HepG2 (cell line): Measurements from ENCODE around the gene FGD6. TPM values are rescaled to one million over a fixed set of nuclear protein-coding genes. Genes with fewer than 3 reads are reported as not detected.

Experiments used
- ATAC-seq: fragments of 200-7000 bp; cut with Tn5 transposase; 3 replicates; pipeline ENCODE4 v1.9.1; 2020; ENCODE audit warnings: mild to moderate bottlenecking, moderate library complexity
- BruUV-seq: library from RNA; stranded (reverse); fragments of 400-500 nt; replicated peaks from 2 replicates; lab custom pipeline; 2021; lab: Mats Ljungman, UMichigan
- CTCF ChIA-PET: fragments of 300-600 bp; formaldehyde crosslinking; extraction: SDS; loops from one replicate; lab custom pipeline; 2021; ENCODE audit warnings: low total read pairs, inconsistent platforms, low intra/inter-chr PET ratio; lab: Yijun Ruan, JAX
- POLR2A ChIA-PET: fragments of 350-600 bp; sonication (Branson Sonifier 250); formaldehyde crosslinking; loops from one replicate; lab custom pipeline; 2020; ENCODE audit warnings: antibody characterized with exemption, inconsistent platforms; lab: Yijun Ruan, JAX
- DNase-seq: peaks from one replicate; pipeline ENCODE4 v3.0.0-alpha.2; 2015; ENCODE audit warnings: low spot score
- FAIRE-seq: peaks from 3 replicates; lab custom pipeline; 2011; peaks lifted over from hg19 to GRCh38; lab: Jason Lieb, UNC
- H2AFZ ChIP-seq: one replicate; pipeline ENCODE4 v1.6.1; 2011; ENCODE audit warnings: low read length, inconsistent platforms
- H3K27ac ChIP-seq: fragments of 300-600 bp; 3 replicates; pipeline ENCODE4 v1.8.0; 2011; ENCODE audit warnings: mixed run types, mild to moderate bottlenecking, mixed read lengths, low read length, inconsistent platforms; ENCODE audit not compliant: insufficient read depth; ENCODE audit errors: extremely low read length
- H3K27me3 ChIP-seq, 2 experiments: fragments of 200-600 bp in 1 of 2; 2 replicates in 1 of 2; 3 replicates in 1 of 2; pipeline versions ENCODE4 v1.6.0 to v1.8.0; 2011; ENCODE audit warnings: low read length in 2 of 2, mild to moderate bottlenecking in 2 of 2, moderate library complexity in 2 of 2, inconsistent platforms in 1 of 2; ENCODE audit not compliant: insufficient read depth in 2 of 2, control insufficient read depth in 1 of 2
- H3K36me3 ChIP-seq, 2 experiments: fragments of 200-600 bp in 1 of 2; replicated peaks in 1 of 2; 2 replicates in 1 of 2; 3 replicates in 1 of 2; pipeline versions ENCODE4 v1.5.1 to v1.8.0; 2011; ENCODE audit warnings: low read length in 2 of 2, inconsistent platforms in 1 of 2; ENCODE audit not compliant: insufficient read depth in 2 of 2, control insufficient read depth in 1 of 2
- H3K4me1 ChIP-seq: 2 replicates; pipeline ENCODE4 v1.5.1; 2012; ENCODE audit warnings: low read length, inconsistent platforms; ENCODE audit not compliant: insufficient read depth
- H3K4me2 ChIP-seq: 2 replicates; pipeline ENCODE4 v1.6.0; 2011; ENCODE audit warnings: low read depth, low read length, inconsistent platforms
- H3K4me3 ChIP-seq, 3 experiments: fragments of 200-600 bp in 1 of 3; sonication (generic), shearing (Covaris generic) in 1 of 3; replicated peaks in 1 of 3; 2 replicates each; pipeline ENCODE4 v1.5.1; 2011 to 2016; ENCODE audit warnings: low read length in 3 of 3, inconsistent platforms in 2 of 3, low read depth in 2 of 3, mild to moderate bottlenecking in 2 of 3, control low read depth in 1 of 3, mixed read lengths in 1 of 3; ENCODE audit not compliant: insufficient read depth in 1 of 3
- H3K79me2 ChIP-seq: one replicate; pipeline ENCODE4 v1.6.1; 2011; ENCODE audit warnings: low read length, inconsistent platforms; ENCODE audit not compliant: insufficient read depth
- H3K9ac ChIP-seq: 2 replicates; pipeline ENCODE4 v1.6.0; 2011; ENCODE audit warnings: mild to moderate bottlenecking, low read depth, low read length, inconsistent platforms; ENCODE audit not compliant: insufficient read depth
- H3K9me3 ChIP-seq: 2 replicates; pipeline ENCODE4 v1.5.1; 2012; ENCODE audit warnings: mild to moderate bottlenecking, low read length
- H4K20me1 ChIP-seq: 2 replicates; pipeline ENCODE4 v1.6.0; 2011; ENCODE audit warnings: inconsistent platforms, mild to moderate bottlenecking, low read length, moderate library complexity; ENCODE audit not compliant: insufficient read depth
- DNMT3B ChIP-seq: conservative IDR thresholded peaks from 2 replicates; pipeline ENCODE4 v1.6.1; 2016; ENCODE audit warnings: missing biosample characterization, control low read depth
- FOXJ3 ChIP-seq: sonication (generic); formaldehyde crosslinking; IDR thresholded peaks from 2 replicates; pipeline ENCODE4 v1.4.0; 2020; ENCODE audit warnings: missing genetic modification reagents, mild to moderate bottlenecking, borderline replicate concordance
- GATA4 ChIP-seq: sonication (generic); IDR thresholded peaks from 2 replicates; pipeline ENCODE4 v1.6.1; 2016; ENCODE audit warnings: antibody characterized with exemption, low read depth, borderline replicate concordance
- HOMEZ ChIP-seq: IDR thresholded peaks from 2 replicates; pipeline ENCODE4 v1.6.1; 2016; ENCODE audit warnings: low read depth
- KLF6 ChIP-seq: IDR thresholded peaks from 2 replicates; pipeline ENCODE4 v1.8.0; 2016; ENCODE audit warnings: missing biosample characterization, missing genetic modification reagents
- NFE2 ChIP-seq: sonication (generic); formaldehyde crosslinking; IDR thresholded peaks from 2 replicates; pipeline ENCODE4 v1.4.0; 2020; ENCODE audit warnings: missing genetic modification reagents
- TCF12 ChIP-seq, 2 experiments: fragments of 450-650 bp in 1 of 2; sonication (generic) in 1 of 2; formaldehyde crosslinking in 1 of 2; IDR thresholded peaks; 2 replicates each; pipeline versions ENCODE4 v1.6.1 to v1.8.0; 2017 to 2022; ENCODE audit warnings: antibody characterized with exemption in 1 of 2, mild to moderate bottlenecking in 1 of 2, missing genetic modification reagents in 1 of 2, moderate library complexity in 1 of 2
- ZFP82 ChIP-seq: sonication (generic); formaldehyde crosslinking; IDR thresholded peaks from 2 replicates; pipeline ENCODE4 v1.5.1; 2020; ENCODE audit warnings: mild to moderate bottlenecking, missing genetic modification reagents, borderline replicate concordance
- ZKSCAN1 ChIP-seq: fragments of 150-350 bp; IDR thresholded peaks from 2 replicates; pipeline ENCODE4 v1.6.1; 2014; ENCODE audit warnings: low read length
- ZNF121 ChIP-seq: sonication (generic); formaldehyde crosslinking; IDR thresholded peaks from 2 replicates; pipeline ENCODE4 v1.5.0; 2020; ENCODE audit warnings: mild to moderate bottlenecking, missing genetic modification reagents
- ZNF468 ChIP-seq: sonication (generic); formaldehyde crosslinking; IDR thresholded peaks from 2 replicates; pipeline ENCODE4 v1.8.0; 2022; ENCODE audit warnings: mild to moderate bottlenecking, moderate library complexity, missing genetic modification reagents
- ZNF510 ChIP-seq: sonication (generic); formaldehyde crosslinking; IDR thresholded peaks from 2 replicates; pipeline ENCODE4 v1.4.0; 2020; ENCODE audit warnings: low read depth, mild to moderate bottlenecking, missing genetic modification reagents
- ZNF547 ChIP-seq: sonication (generic); formaldehyde crosslinking; IDR thresholded peaks from 2 replicates; pipeline ENCODE4 v1.5.1; 2020; ENCODE audit warnings: mild to moderate bottlenecking, missing genetic modification reagents
- ZNF790 ChIP-seq: sonication (generic); formaldehyde crosslinking; IDR thresholded peaks from 2 replicates; pipeline ENCODE4 v1.8.0; 2022; ENCODE audit warnings: missing genetic modification reagents, mild to moderate bottlenecking, borderline replicate concordance
- ZNF841 ChIP-seq: sonication (generic); formaldehyde crosslinking; IDR thresholded peaks from 2 replicates; pipeline ENCODE4 v1.8.1; 2023; ENCODE audit warnings: missing genetic modification reagents, borderline replicate concordance
- WGBS: methylation state at CpG from one replicate; pipeline ENCODE4 v1.1.6; 2017; ENCODE audit warnings: low lambda C conversion rate; 5-methylcytosine and 5-hydroxymethylcytosine counted together
- in situ Hi-C: cut with HindIII; loops from 2 replicates; pipeline ENCODE4 v1.10.0; 2017; ENCODE audit warnings: low pct_unique_long_range_greater_than_20kb; ENCODE audit not compliant: extremely low pct_ligation_motif_present
- intact Hi-C: fragments of 100-400 bp; cut with micrococcal nuclease; formaldehyde crosslinking; loops from one replicate; pipeline ENCODE4 v1.10.0; 2022; ENCODE audit not compliant: unreplicated experiment
- polyA plus RNA-seq, 8 experiments: library from polyadenylated mRNA; depleted of rRNA in 3 of 8; stranded (reverse) in 7 of 8; unstranded in 1 of 8; fragments of >200 nt; fragmentation: Illumina TruSeq in 4 of 8; extraction: Trizol in 4 of 8; gene quantifications; 2 replicates each; pipeline versions ENCODE4 v1.2.1 to v1.2.3, GENCODE V29; 2011 to 2016; ENCODE audit warnings: low read depth in 4 of 8, missing spikeins in 1 of 8, mixed read lengths in 1 of 8; ENCODE audit not compliant: insufficient read depth in 1 of 8
- total RNA-seq, 5 experiments: library from RNA; depleted of rRNA; stranded (reverse); fragments of >200 nt; fragmentation: Illumina TruSeq; extraction: Trizol; gene quantifications; 2 replicates each; pipeline ENCODE4 v1.2.3, GENCODE V29; 2016; ENCODE audit warnings: low read depth in 1 of 5

FGD6 gene
- total and polyA plus RNA-seq, 2 of the 13 experiments (the other 11 are each of a cell fraction or from before 2014, with no cell fraction given), result 2.2 to 4.3 TPM

- no peaks in the 10 kb centered on the region for H3K36me3 ChIP-seq
- no peak overlapping the region for H3K9ac ChIP-seq
- no TSS peak for BruUV-seq
- WGBS, result 51% methylated on average over 4 of the region's 4 CpGs
- peaks cover 15% of the 10 kb centered on the region for H3K4me1 ChIP-seq
- intact Hi-C loops (no loop called here), in situ Hi-C loops (no loop called here)
- ATAC-seq (no peak), DNase-seq (no peak), FAIRE-seq (no peak)
- H3K4me3 ChIP-seq, result no peak overlapping the region
- TF ChIP-seq HOMEZ (CRISPR knock-in tag) (no peak), TCF12 (IDR thresholded peaks at IDR 0.05) (no peak), TCF12 (CRISPR knock-in tag; IDR thresholded peaks at IDR 0.05) (no peak), ZNF547 (CRISPR knock-in tag) (no peak), FOXJ3 (CRISPR knock-in tag) (no peak), DNMT3B (CRISPR knock-in tag) (no peak), ZNF790 (CRISPR knock-in tag) (no peak), ZNF468 (no peak), ZNF510 (CRISPR knock-in tag) (no peak), ZFP82 (no peak), NFE2 (CRISPR knock-in tag) (no peak), KLF6 (CRISPR knock-in tag) (no peak), ZNF121 (CRISPR knock-in tag) (no peak), ZNF841 (CRISPR knock-in tag) (no peak), ZKSCAN1 (no peak), GATA4 (no peak)
- ChIA-PET POLR2A (no interaction called here), CTCF (no interaction called here)
- no peak overlapping the region for H3K27ac ChIP-seq
- H3K9me3 ChIP-seq, result no peaks in the 10 kb centered on the region
- no peak overlapping the region for H3K4me2 ChIP-seq
- no peaks in the 10 kb centered on the region; a peak in 1 of 5 replicates for H3K27me3 ChIP-seq
- peaks cover 4% of the 10 kb centered on the region for H3K79me2 ChIP-seq
- no peak overlapping the region for H2AFZ ChIP-seq
- no peaks in the 10 kb centered on the region for H4K20me1 ChIP-seq
Measured at GRCh38 chr12:95077341-95077740, 139.9 kb downstream of the FGD6 start.
